GM12801 (cell line): ENCODE results near the gene PLAU.

Source experiments
- TF ChIP-seq, protein P1 (sequence below): IDR thresholded peaks from one replicate; pipeline ENCODE4 v1.5.1; 2011; ENCODE audit warnings: control low read depth; ENCODE audit not compliant: insufficient read length; ENCODE audit errors: extremely low read depth

PLAU gene

DNA sequence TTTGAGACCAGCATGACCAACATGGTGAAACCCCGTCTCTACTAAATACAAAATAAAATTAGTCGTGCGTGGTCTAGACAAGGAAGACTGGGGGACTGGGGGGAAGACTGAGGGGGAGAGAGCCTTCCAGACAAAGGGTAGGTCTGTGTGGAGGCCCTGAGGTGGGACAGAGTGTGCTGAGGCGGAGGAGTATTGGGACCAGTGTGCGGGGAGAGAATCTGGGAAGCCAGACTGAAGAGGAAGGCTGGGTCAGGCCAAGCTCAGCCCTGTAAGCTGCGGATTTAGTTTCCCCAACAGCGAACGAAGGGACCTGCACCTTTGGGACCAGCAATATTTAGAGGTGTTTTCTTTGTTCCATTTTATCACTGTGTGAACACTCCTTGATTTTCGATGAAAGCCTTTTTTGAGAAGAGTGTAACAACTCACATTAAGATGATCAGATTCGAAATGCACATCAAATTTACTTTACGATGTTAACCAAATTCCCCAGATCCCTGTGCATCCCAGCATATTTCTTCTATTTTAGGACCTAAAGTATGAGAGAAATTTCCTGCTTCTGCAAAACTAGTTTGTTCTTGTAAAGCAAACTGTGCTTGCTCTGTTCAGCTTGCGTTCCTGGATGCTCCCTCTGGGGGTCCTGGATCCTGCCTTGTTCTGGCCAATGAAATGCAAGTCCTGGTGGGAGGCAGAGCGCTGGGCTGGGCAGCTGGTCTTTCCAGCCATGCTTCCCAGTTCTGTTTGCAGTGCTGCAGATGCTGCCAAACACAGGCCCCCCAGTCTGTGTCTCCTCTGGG is 39.4 kb downstream of the PLAU start:
- TF ChIP-seq, protein P1, sequence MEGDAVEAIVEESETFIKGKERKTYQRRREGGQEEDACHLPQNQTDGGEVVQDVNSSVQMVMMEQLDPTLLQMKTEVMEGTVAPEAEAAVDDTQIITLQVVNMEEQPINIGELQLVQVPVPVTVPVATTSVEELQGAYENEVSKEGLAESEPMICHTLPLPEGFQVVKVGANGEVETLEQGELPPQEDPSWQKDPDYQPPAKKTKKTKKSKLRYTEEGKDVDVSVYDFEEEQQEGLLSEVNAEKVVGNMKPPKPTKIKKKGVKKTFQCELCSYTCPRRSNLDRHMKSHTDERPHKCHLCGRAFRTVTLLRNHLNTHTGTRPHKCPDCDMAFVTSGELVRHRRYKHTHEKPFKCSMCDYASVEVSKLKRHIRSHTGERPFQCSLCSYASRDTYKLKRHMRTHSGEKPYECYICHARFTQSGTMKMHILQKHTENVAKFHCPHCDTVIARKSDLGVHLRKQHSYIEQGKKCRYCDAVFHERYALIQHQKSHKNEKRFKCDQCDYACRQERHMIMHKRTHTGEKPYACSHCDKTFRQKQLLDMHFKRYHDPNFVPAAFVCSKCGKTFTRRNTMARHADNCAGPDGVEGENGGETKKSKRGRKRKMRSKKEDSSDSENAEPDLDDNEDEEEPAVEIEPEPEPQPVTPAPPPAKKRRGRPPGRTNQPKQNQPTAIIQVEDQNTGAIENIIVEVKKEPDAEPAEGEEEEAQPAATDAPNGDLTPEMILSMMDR = no peak

DNA sequence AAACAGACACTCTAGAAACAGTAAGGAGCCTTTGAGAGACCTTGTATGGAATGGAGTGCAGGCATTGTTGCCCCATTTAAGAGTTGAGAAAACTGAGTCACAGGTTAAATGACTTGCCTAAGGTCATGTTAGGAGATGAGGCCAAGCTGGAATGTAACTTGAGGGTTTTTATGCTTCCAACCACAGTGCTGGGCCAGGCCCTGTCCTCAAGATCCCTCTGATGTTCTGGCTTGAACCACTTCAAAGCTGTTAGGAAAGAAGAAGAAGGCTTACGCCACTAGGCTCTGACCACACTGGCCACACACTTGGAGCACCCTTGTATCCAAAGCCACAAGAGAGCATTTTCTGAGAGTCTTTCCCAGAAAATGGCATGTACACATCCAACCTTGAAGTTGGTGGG is 42.7 kb downstream of the PLAU start:
- TF ChIP-seq, protein P1 = no peak

DNA sequence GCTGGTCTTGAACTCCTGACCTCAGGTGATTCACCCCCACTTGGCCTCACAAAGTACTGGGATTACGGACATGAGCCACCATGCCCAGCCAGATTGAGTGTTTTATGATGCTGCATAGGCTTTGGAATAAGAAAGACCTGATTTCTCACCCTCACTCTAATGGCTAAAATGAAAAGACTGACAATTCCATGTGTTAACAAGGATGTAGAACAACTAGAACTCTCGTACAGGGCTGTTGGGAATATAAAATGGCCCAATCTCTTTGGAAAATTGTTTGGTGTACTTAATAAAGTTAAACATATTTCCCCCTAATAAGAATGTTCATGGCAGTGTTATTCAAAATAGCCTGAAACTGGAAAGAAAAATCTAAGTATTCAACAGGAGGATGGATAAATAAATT is 43.8 kb downstream of the PLAU start:
- TF ChIP-seq, protein P1 = no peak

DNA sequence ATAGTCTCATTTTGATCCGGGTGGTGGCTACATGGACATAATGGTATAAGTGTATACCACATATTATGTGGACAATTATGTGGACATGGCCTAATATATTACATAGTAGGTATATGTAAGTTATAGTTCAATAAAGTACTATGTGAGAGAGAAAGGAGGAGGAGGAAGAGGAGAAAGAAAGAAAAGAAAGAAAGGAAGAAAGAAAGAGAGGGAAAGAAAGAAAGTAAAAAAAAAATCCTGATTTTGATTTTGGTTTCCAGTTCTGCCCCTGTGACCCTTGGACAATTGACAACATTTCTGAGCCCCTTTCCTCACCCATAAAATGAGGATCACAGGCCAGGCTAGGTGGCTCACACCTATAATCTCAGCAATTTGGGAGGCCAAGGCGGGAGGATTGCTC is 44.8 kb downstream of the PLAU start:
- TF ChIP-seq, protein P1 = no peak

DNA sequence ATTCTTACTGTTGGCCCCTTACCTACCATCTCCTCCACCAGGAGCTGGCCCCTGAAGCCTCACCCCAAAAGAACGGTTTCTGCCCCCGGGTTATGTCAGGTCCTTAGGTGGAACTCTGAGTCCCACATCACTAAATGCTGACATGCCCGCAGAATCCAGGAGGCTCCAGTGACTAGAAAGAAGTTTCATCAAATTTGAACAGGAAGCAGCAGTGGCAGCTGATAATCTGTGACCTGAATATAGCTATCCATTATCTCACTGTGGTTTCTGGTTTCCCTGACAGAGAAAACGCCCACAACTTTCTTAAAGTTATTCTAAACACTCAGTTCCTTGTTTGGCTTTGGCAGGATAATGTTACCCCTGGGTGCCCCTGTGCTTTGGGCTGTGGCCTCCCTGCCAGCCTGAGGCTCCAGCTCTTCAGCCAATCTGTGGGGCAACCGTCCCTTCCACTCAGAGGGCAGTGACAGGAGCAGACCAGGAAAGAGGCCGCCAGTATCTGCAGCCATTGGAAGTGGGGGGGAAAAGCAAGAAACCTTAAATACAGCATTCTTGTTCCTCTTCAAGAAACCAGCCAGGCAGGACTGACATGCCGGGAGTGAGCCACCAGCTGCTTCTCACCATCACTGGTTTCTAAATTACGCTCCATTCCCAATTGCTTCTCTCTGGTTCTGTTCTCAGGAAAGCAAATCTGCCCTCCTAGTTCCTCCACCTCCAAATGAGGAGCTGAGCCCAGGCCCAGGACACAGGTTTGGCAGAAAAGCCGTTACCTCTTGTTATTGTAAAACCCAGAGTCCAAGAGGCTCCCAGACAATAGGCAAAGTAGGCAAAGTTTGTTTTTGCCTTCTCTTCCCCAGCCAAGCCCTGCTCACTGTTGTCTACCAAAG is 45.8 kb downstream of the PLAU start:
- TF ChIP-seq, protein P1 = no peak

DNA sequence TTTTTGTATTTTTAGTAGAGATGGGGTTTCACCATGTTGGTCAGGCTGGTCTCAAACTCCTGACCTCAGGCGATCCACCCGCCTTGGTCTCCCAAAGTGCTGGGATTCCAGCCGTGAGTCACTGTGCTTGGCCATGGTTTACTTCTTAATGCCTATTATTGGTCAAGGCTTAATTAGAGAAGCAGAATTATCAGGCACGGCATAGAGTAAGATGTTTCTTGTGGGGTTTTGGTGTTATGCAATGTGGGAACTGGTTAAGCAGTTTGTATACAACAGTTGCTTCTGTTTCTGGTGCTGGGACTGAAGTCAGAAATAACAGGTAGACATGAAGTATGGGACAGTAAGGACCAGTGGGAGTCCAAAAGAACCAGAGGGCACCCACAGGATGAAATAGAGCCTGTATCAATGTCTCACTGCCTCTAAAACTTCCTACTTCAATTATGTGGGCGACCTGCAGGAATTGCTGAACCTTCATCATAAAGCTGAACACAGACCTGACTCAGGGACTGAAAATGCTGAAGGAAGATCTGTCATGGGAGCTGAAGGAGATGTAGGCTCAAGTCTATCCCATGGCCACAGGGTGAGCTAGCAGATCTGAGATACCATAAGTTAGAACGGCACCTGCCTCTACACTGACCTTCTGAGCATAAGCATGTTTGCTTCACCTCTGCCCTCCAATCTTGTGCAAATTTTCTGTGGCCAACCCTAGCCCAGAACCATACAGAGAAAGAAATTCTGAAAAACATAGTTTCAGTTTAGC is 48.7 kb downstream of the PLAU start:
- TF ChIP-seq, protein P1 = no peak

DNA sequence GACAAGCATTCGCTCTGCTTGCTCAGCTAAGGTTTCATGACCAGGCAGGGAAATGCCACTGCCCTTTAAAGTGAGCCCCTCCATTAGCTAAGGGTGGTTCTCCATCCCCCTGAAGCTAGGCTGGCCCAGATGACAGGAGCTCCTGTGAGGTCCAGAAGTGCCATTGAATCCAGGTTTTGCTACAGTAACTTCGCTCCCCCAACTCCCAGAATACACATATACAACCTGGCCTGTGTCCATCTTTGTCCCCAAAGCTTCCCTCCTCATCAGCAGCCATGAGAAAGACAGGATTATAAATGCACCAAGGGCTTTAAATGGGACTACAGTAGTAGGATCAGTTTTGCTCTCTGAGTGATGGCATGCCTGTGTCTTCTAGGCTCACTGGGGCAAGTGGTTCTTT is 51.5 kb downstream of the PLAU start:
- TF ChIP-seq, protein P1 = no peak
